ENCODE measurements around the gene ADA.

- peak; percentile 18 for TF ChIP-seq CTCF (IDR thresholded peaks at IDR 0.05; ENCODE audit: borderline replicate concordance, extremely low read depth, low read length, poor library complexity, severe bottlenecking)
- TF ChIP-seq EZH2 (IDR thresholded peaks at IDR 0.05; ENCODE audit: borderline replicate concordance, low read depth, low read length, severe bottlenecking), result no peak
These were observed 35.5 kb downstream of the ADA start for GRCh38 chr20:44615876-44616603.
